HEK293 (cell line): ENCODE results near the gene METTL22.

Experiments
- CTCF ChIA-PET: fragments of 350-600 bp; formaldehyde crosslinking; extraction: SDS; loops from one replicate; lab custom pipeline; 2021; ENCODE audit warnings: antibody characterized with exemption; lab: Yijun Ruan, JAX
- POLR2A ChIA-PET: fragments of 300-600 bp; formaldehyde crosslinking; extraction: SDS; loops from one replicate; lab custom pipeline; 2020; ENCODE audit warnings: antibody characterized with exemption, inconsistent platforms; lab: Yijun Ruan, JAX
- H3K27ac ChIP-seq: fragments of 200-500 bp; sonication (Bioruptor generic); 2 replicates; pipeline ENCODE4 v1.5.1; 2014; ENCODE audit warnings: low read depth, low read length, control low read depth, inconsistent platforms; ENCODE audit errors: extremely low read depth
- H3K36me3 ChIP-seq, 2 experiments: fragments of 200-500 bp in 1 of 2; sonication (Bioruptor generic) in 1 of 2; 1 replicate in 1 of 2; 2 replicates in 1 of 2; pipeline ENCODE4 v1.5.1; 2014 to 2017; ENCODE audit warnings: inconsistent platforms in 2 of 2, low read length in 2 of 2; ENCODE audit not compliant: control insufficient read depth in 2 of 2, insufficient read depth in 1 of 2
- H3K4me1 ChIP-seq: fragments of 200-500 bp; sonication (Bioruptor generic); 2 replicates; pipeline ENCODE4 v1.5.1; 2014; ENCODE audit warnings: mild to moderate bottlenecking, low read length, inconsistent platforms; ENCODE audit not compliant: control insufficient read depth, insufficient read depth
- H3K4me3 ChIP-seq: 2 replicates; pipeline ENCODE4 v1.5.1; 2011; ENCODE audit warnings: low read depth, mild to moderate bottlenecking, control low read depth, low read length, moderate library complexity
- H3K9me3 ChIP-seq: fragments of 200-500 bp; sonication (Bioruptor generic); 2 replicates; pipeline ENCODE4 v1.5.1; 2014; ENCODE audit warnings: low read depth, low read length, inconsistent platforms; ENCODE audit not compliant: control insufficient read depth, insufficient read depth
- SALL2 ChIP-seq: fragments of 450-650 bp; formaldehyde crosslinking; IDR thresholded peaks from 2 replicates; pipeline ENCODE4 v1.5.0; 2017; ENCODE audit warnings: missing biosample characterization, mild to moderate bottlenecking, missing genetic modification characterization, borderline replicate concordance
- ZNF114 ChIP-seq: fragments of 450-650 bp; formaldehyde crosslinking; IDR thresholded peaks from 2 replicates; pipeline ENCODE4 v1.5.0; 2017; ENCODE audit warnings: missing biosample characterization, missing genetic modification characterization
- ZNF138 ChIP-seq: fragments of 450-650 bp; formaldehyde crosslinking; IDR thresholded peaks from 2 replicates; pipeline ENCODE4 v1.5.1; 2016; ENCODE audit warnings: missing biosample characterization, missing genetic modification characterization, borderline replicate concordance
- ZNF2 ChIP-seq: fragments of 450-650 bp; formaldehyde crosslinking; IDR thresholded peaks from 2 replicates; pipeline ENCODE4 v1.5.1; 2016; ENCODE audit warnings: missing biosample characterization, missing genetic modification characterization
- ZNF202 ChIP-seq: fragments of 450-650 bp; formaldehyde crosslinking; IDR thresholded peaks from 2 replicates; pipeline ENCODE4 v1.5.1; 2016; ENCODE audit warnings: missing biosample characterization, missing genetic modification characterization, borderline replicate concordance
- ZNF23 ChIP-seq: fragments of 450-650 bp; formaldehyde crosslinking; IDR thresholded peaks from 2 replicates; pipeline ENCODE4 v1.5.1; 2016; ENCODE audit warnings: missing biosample characterization, missing genetic modification characterization, borderline replicate concordance
- ZNF274 ChIP-seq, 2 experiments: fragments of 200-500 bp in 1 of 2; fragments of 450-650 bp in 1 of 2; sonication (Bioruptor generic) in 1 of 2; formaldehyde crosslinking in 1 of 2; IDR thresholded peaks; 2 replicates each; pipeline versions ENCODE4 v1.5.1 to v1.6.1; 2014 to 2016; ENCODE audit warnings: borderline replicate concordance in 1 of 2, inconsistent platforms in 1 of 2, low read length in 1 of 2, missing biosample characterization in 1 of 2, missing genetic modification characterization in 1 of 2
- ZNF366 ChIP-seq: fragments of 450-650 bp; formaldehyde crosslinking; conservative IDR thresholded peaks from 2 replicates; pipeline ENCODE4 v1.5.1; 2016; ENCODE audit warnings: missing biosample characterization, missing genetic modification characterization
- ZNF404 ChIP-seq: fragments of 450-650 bp; formaldehyde crosslinking; IDR thresholded peaks from 2 replicates; pipeline ENCODE4 v1.5.1; 2017; ENCODE audit warnings: missing biosample characterization, missing genetic modification characterization
- ZNF555 ChIP-seq: fragments of 450-650 bp; formaldehyde crosslinking; conservative IDR thresholded peaks from 2 replicates; pipeline ENCODE4 v1.5.1; 2017; ENCODE audit warnings: missing biosample characterization, mild to moderate bottlenecking, missing genetic modification characterization, inconsistent platforms
- ZNF560 ChIP-seq: fragments of 450-650 bp; formaldehyde crosslinking; IDR thresholded peaks from 2 replicates; pipeline ENCODE4 v1.5.1; 2017; ENCODE audit warnings: missing biosample characterization, missing genetic modification characterization, borderline replicate concordance
- ZNF585B ChIP-seq: fragments of 450-650 bp; formaldehyde crosslinking; IDR thresholded peaks from 2 replicates; pipeline ENCODE4 v1.5.1; 2016; ENCODE audit warnings: missing biosample characterization, missing genetic modification characterization
- ZNF629 ChIP-seq: fragments of 450-650 bp; formaldehyde crosslinking; IDR thresholded peaks from 2 replicates; pipeline ENCODE4 v1.5.1; 2017; ENCODE audit warnings: missing biosample characterization, missing genetic modification characterization
- ZNF677 ChIP-seq: fragments of 450-650 bp; IDR thresholded peaks from 2 replicates; pipeline ENCODE4 v1.5.0; 2018; ENCODE audit warnings: missing biosample characterization, mild to moderate bottlenecking, missing genetic modification characterization, moderate library complexity
- ZNF785 ChIP-seq: fragments of 450-650 bp; formaldehyde crosslinking; IDR thresholded peaks from 2 replicates; pipeline ENCODE4 v1.5.1; 2016; ENCODE audit warnings: missing biosample characterization, missing genetic modification characterization
- ZNF837 ChIP-seq: fragments of 450-650 bp; formaldehyde crosslinking; IDR thresholded peaks from 2 replicates; pipeline ENCODE4 v1.5.1; 2016; ENCODE audit warnings: missing biosample characterization, missing genetic modification characterization
- TF ChIP-seq, protein P1 (sequence below): fragments of 450-650 bp; formaldehyde crosslinking; IDR thresholded peaks from 2 replicates; pipeline ENCODE4 v1.5.1; 2017; ENCODE audit warnings: missing biosample characterization, mild to moderate bottlenecking, missing genetic modification characterization, moderate library complexity
- TF ChIP-seq, protein P2 (sequence below): fragments of 450-650 bp; formaldehyde crosslinking; IDR thresholded peaks from 2 replicates; pipeline ENCODE4 v1.5.1; 2016; ENCODE audit warnings: missing biosample characterization, missing genetic modification characterization, low read depth
- TF ChIP-seq, protein P3 (sequence below): fragments of 450-650 bp; formaldehyde crosslinking; IDR thresholded peaks from 2 replicates; pipeline ENCODE4 v1.5.1; 2016; ENCODE audit warnings: missing biosample characterization, missing genetic modification characterization
- TF ChIP-seq, protein P4 (sequence below): sonication (generic); formaldehyde crosslinking; IDR thresholded peaks from 2 replicates; pipeline ENCODE4 v1.8.1; 2022; ENCODE audit warnings: mild to moderate bottlenecking, moderate library complexity, missing genetic modification reagents

Gene METTL22

DNA sequence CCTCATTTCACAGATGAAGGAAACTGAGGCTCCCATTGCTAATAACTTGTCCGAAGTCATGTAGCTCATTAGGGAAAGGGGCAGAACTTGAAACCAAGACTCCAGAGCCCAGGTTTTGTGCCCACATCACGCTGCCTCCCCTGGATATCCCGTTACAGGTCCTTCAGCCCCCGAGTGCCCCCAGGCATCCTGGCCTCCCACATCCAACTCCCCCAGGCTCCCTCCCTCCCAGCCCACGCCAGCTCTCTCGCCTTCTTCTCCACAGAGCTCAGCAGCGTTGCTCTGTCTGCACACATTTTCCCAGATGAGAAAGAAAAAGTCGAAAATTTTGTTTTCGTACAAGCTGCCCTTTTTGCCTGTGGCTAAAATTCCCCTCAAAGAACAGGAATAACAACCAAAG, 14.3 kb upstream of the METTL22 start (continued):
- TF ChIP-seq ZNF629 (tag by site-specific recombination), result no peak

DNA sequence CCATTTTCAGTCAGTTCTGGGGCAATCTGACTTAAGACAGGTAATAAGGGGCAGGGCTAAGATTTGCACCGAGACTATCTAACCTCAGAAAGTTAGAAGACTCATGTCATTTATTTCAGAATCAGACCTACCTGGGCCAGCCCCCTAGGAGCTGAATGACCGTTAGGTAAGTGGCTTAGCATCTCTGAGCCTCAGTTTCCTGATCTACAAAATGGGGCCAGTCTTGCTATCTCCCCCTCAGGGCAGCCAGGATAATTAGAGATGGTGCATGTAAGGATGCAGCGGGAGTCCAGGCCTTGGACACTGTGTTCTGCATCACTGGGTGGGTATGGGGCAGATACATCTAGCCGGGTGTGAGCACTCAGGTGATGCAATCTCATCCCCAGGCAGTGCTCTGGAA, 10.4 kb upstream of the METTL22 start:
- POLR2A ChIA-PET, result no interaction called here
- H3K4me1 ChIP-seq, result no peaks in the 10 kb centered on the region

DNA sequence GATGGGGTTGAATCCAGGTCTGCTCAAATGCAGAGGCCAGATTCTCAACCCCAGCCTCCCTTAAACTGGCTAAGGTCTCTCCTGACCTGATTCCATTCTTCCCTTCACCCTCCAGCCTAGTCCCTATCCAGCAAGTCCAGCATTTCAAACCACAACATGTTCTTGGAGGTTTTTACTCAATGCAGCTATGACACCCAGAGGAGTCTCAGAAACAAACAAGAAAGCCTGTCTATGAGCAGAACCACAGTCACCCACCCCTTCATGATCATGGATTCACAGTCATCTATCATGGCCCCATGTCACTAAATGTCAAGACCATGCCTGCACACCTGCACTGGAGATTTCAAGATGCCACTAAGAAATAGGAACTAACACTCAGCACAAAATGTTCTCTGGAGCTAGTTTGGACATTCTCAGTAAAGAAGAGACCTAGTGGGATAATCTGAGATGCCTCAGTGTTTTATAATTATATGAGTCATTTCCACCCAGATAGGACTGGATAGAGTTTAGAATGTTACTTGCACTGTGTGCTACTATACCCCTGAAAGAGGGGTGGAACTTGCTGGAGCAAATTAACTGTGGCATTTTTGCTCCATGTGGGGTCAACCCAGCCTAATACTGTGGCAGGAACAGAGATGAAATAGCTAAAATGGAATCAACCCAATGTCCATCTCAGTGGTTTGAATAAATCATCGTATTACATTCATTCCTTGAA, 9.5 kb upstream of the METTL22 start:
- Histone ChIP-seq H3K36me3 (no peaks in the 10 kb centered on the region), H3K27ac (no peak overlapping the region), H3K4me1 (no peaks in the 10 kb centered on the region), H3K4me3 (no peak overlapping the region)
- ChIA-PET CTCF (interaction anchor here (0.6 to 1.3 kb wide), 3 partner anchors 38 to 354 kb away, joined by 3 to 4 read pairs (median 3); no protein-coding TSS in a partner anchor), POLR2A (no interaction called here)
- TF ChIP-seq ZNF837 (tag by site-specific recombination), result no peak
- no peak for TF ChIP-seq ZNF2 (tag by site-specific recombination)
- no peak for TF ChIP-seq ZNF677
- no peak for TF ChIP-seq ZNF585B (tag by site-specific recombination)
- TF ChIP-seq, protein P1, sequence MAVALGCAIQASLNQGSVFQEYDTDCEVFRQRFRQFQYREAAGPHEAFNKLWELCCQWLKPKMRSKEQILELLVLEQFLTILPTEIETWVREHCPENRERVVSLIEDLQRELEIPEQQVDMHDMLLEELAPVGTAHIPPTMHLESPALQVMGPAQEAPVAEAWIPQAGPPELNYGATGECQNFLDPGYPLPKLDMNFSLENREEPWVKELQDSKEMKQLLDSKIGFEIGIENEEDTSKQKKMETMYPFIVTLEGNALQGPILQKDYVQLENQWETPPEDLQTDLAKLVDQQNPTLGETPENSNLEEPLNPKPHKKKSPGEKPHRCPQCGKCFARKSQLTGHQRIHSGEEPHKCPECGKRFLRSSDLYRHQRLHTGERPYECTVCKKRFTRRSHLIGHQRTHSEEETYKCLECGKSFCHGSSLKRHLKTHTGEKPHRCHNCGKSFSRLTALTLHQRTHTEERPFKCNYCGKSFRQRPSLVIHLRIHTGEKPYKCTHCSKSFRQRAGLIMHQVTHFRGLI (tag by site-specific recombination), result no peak
- TF ChIP-seq, all 188 proteins: peak for 0
- no peaks in the 10 kb centered on the region for H3K9me3 ChIP-seq

More for the DNA sequence above, 10.4 kb upstream of the METTL22 start:
- Histone ChIP-seq H3K27ac (no peak overlapping the region), H3K36me3 (no peaks in the 10 kb centered on the region), H3K9me3 (no peaks in the 10 kb centered on the region), H3K4me3 (no peak overlapping the region)
- CTCF ChIA-PET, result interaction anchor here (1.3 kb wide), 1 partner anchor 38 kb away, joined by 4 read pairs; no protein-coding TSS in a partner anchor
- TF ChIP-seq ZNF202 (no peak), ZNF114 (tag by site-specific recombination) (no peak), ZNF555 (tag by site-specific recombination) (no peak), ZNF560 (no peak), ZNF138 (tag by site-specific recombination) (no peak), ZNF785 (tag by site-specific recombination) (no peak), ZNF23 (tag by site-specific recombination) (no peak)
- TF ChIP-seq, protein P2, sequence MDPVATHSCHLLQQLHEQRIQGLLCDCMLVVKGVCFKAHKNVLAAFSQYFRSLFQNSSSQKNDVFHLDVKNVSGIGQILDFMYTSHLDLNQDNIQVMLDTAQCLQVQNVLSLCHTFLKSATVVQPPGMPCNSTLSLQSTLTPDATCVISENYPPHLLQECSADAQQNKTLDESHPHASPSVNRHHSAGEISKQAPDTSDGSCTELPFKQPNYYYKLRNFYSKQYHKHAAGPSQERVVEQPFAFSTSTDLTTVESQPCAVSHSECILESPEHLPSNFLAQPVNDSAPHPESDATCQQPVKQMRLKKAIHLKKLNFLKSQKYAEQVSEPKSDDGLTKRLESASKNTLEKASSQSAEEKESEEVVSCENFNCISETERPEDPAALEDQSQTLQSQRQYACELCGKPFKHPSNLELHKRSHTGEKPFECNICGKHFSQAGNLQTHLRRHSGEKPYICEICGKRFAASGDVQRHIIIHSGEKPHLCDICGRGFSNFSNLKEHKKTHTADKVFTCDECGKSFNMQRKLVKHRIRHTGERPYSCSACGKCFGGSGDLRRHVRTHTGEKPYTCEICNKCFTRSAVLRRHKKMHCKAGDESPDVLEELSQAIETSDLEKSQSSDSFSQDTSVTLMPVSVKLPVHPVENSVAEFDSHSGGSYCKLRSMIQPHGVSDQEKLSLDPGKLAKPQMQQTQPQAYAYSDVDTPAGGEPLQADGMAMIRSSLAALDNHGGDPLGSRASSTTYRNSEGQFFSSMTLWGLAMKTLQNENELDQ, result no peak

DNA sequence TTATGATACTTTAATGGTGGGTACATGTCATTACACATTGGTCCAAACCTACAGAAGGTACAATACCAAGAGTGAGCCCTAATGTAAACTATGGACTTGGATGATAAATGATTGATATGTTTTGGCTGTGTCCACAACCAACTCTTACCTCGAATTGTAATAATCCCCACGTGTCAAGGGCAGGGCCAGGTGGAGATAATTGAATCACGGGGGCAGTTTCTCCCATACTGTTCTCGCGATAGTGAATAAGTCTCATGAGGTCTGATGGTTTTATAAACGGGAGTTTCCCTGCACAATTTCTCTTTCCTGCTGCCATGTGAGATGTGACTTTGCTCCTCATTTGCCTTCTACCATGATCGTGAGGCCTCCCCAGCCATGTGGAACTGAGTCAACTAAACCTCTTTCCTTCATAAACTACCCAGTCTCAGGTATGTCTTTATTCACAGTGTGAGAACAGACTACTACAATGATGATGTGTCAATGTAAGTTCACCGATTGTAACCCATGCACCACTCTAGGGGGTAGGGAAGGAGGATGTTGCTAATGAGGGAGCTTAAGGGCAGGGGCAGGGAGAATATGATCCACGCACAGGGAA, 7.0 kb upstream of the METTL22 start:
- H3K4me3 ChIP-seq, result no peak overlapping the region
- ChIA-PET CTCF (no interaction called here), POLR2A (no interaction called here)
- H3K27ac ChIP-seq, result no peak overlapping the region
- no peaks in the 10 kb centered on the region for H3K9me3 ChIP-seq
- no peaks in the 10 kb centered on the region for H3K36me3 ChIP-seq
- H3K4me1 ChIP-seq, result no peaks in the 10 kb centered on the region
- TF ChIP-seq ZNF274 (IDR thresholded peaks at IDR 0.05; ENCODE audit: low read length), result no peak
- TF ChIP-seq ZNF274 (tag by site-specific recombination; IDR thresholded peaks at IDR 0.05; ENCODE audit: borderline replicate concordance), result no peak
- no peak for TF ChIP-seq ZNF366 (tag by site-specific recombination)
- TF ChIP-seq, protein P3, sequence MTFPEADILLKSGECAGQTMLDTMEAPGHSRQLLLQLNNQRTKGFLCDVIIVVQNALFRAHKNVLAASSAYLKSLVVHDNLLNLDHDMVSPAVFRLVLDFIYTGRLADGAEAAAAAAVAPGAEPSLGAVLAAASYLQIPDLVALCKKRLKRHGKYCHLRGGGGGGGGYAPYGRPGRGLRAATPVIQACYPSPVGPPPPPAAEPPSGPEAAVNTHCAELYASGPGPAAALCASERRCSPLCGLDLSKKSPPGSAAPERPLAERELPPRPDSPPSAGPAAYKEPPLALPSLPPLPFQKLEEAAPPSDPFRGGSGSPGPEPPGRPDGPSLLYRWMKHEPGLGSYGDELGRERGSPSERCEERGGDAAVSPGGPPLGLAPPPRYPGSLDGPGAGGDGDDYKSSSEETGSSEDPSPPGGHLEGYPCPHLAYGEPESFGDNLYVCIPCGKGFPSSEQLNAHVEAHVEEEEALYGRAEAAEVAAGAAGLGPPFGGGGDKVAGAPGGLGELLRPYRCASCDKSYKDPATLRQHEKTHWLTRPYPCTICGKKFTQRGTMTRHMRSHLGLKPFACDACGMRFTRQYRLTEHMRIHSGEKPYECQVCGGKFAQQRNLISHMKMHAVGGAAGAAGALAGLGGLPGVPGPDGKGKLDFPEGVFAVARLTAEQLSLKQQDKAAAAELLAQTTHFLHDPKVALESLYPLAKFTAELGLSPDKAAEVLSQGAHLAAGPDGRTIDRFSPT (tag by site-specific recombination), result no peak
- TF ChIP-seq ZNF404, result no peak
- TF ChIP-seq SALL2 (tag by site-specific recombination), result no peak
- TF ChIP-seq, protein P4, sequence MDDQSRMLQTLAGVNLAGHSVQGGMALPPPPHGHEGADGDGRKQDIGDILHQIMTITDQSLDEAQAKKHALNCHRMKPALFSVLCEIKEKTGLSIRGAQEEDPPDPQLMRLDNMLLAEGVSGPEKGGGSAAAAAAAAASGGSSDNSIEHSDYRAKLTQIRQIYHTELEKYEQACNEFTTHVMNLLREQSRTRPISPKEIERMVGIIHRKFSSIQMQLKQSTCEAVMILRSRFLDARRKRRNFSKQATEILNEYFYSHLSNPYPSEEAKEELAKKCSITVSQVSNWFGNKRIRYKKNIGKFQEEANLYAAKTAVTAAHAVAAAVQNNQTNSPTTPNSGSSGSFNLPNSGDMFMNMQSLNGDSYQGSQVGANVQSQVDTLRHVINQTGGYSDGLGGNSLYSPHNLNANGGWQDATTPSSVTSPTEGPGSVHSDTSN (CRISPR knock-in tag), result no peak
